Measurements from ENCODE around the gene SLC25A2.
"Not testable (repeated sequence)": the region's sequence is repeated elsewhere in the genome, so short reads cannot be mapped to it uniquely, and the experiment has no call there.

SLC25A2 gene

GRCh38 chr5:141322261-141322660 is 18.4 kb upstream of the SLC25A2 start:
- no peak for TF ChIP-seq CTCF (IDR thresholded peaks at IDR 0.05; ENCODE audit: borderline replicate concordance, control extremely low read depth, extremely low read depth, insufficient read depth, missing control alignments)
- in situ Hi-C loops (cut with MboI; ENCODE audit: low sequenced_read_pairs, unreplicated experiment): no loop called here

GRCh38 chr5:141320225-141321169 is 16.6 kb upstream of the SLC25A2 start, which contains the start of gene TAF7:
TSS of gene TAF7 (minus strand) at chr5:141320784. CDS start at chr5:141320044, 740 bp downstream.
- DNase-seq (ENCODE audit: low spot score): peak; percentile 93
- in situ Hi-C loops (cut with MboI; ENCODE audit: low sequenced_read_pairs, unreplicated experiment): no loop called here
- TF ChIP-seq CTCF (IDR thresholded peaks at IDR 0.05; ENCODE audit: borderline replicate concordance, control extremely low read depth, extremely low read depth, insufficient read depth, missing control alignments): peak; percentile 93

More at GRCh38 chr5:141322261-141322660, 18.4 kb upstream of the SLC25A2 start:
- DNase-seq (ENCODE audit: low spot score): no peak

- DNase-seq (ENCODE audit: low spot score): no peak
- TF ChIP-seq CTCF (IDR thresholded peaks at IDR 0.05; ENCODE audit: borderline replicate concordance, control extremely low read depth, extremely low read depth, insufficient read depth, missing control alignments): no peak
- in situ Hi-C loops (cut with MboI; ENCODE audit: low sequenced_read_pairs, unreplicated experiment): no loop called here
These were observed 15.8 kb upstream of the SLC25A2 start for GRCh38 chr5:141319699-141320098.

GRCh38 chr5:141319202-141319601 is 15.4 kb upstream of the SLC25A2 start:
- in situ Hi-C loops (cut with MboI; ENCODE audit: low sequenced_read_pairs, unreplicated experiment): no loop called here
- no peak for DNase-seq (ENCODE audit: low spot score)
- TF ChIP-seq CTCF (IDR thresholded peaks at IDR 0.05; ENCODE audit: borderline replicate concordance, control extremely low read depth, extremely low read depth, insufficient read depth, missing control alignments): no peak

- DNase-seq (ENCODE audit: low spot score); in situ Hi-C loops (cut with MboI; ENCODE audit: low sequenced_read_pairs, unreplicated experiment): not testable (repeated sequence)
These were observed 13.1 kb upstream of the SLC25A2 start for GRCh38 chr5:141316963-141317362.

GRCh38 chr5:141313711-141314110 is 9.9 kb upstream of the SLC25A2 start:
- no peak for DNase-seq (ENCODE audit: low spot score)
- in situ Hi-C loops (cut with MboI; ENCODE audit: low sequenced_read_pairs, unreplicated experiment): no loop called here
- TF ChIP-seq CTCF (IDR thresholded peaks at IDR 0.05; ENCODE audit: borderline replicate concordance, control extremely low read depth, extremely low read depth, insufficient read depth, missing control alignments): no peak

GRCh38 chr5:141306630-141307029 is 2.8 kb upstream of the SLC25A2 start:
- DNase-seq (ENCODE audit: low spot score): no peak
- in situ Hi-C loops (cut with MboI; ENCODE audit: low sequenced_read_pairs, unreplicated experiment): no loop called here
- no peak for TF ChIP-seq CTCF (IDR thresholded peaks at IDR 0.05; ENCODE audit: borderline replicate concordance, control extremely low read depth, extremely low read depth, insufficient read depth, missing control alignments)

Data from GM13976 (cell line).